HG03045 (cell line): ENCODE measurements around the gene TNF.
"Not testable (repeated sequence)": the region's sequence is repeated elsewhere in the genome, so short reads cannot be mapped to it uniquely, and the experiment has no call there.

ENCODE experiments used
- ATAC-seq: cut with Tn5 transposase; IDR thresholded peaks from one replicate; pipeline ENCODE4 v1.9.1; 2021; ENCODE audit warnings: mild to moderate bottlenecking, moderate library complexity; ENCODE audit not compliant: unreplicated experiment

TNF gene

GRCh38 chr6:31543639-31544038, 31.7 kb upstream of the TNF start:
- ATAC-seq, result no peak

- ATAC-seq, result no peak
These were observed 30.7 kb upstream of the TNF start for GRCh38 chr6:31544676-31545075.

- ATAC-seq, result no peak
These were observed 30.1 kb upstream of the TNF start for GRCh38 chr6:31545291-31545690.

GRCh38 chr6:31546339-31546957, 28.9 kb upstream of the TNF start, which contains the start of gene ATP6V1G2:
Gene ATP6V1G2 (minus strand): TSS chr6:31546608. CDS start chr6:31546559, 49 bp downstream.
- peak; percentile 39 for ATAC-seq

GRCh38 chr6:31546958-31547726, 28.2 kb upstream of the TNF start, which contains the start of gene NFKBIL1:
Gene NFKBIL1 (plus strand): TSS chr6:31547608. CDS start chr6:31547695, 87 bp downstream.
- peak; percentile 74 for ATAC-seq

GRCh38 chr6:31547727-31548543, 27.4 kb upstream of the TNF start:
- ATAC-seq, result no peak

- ATAC-seq, result no peak
These were observed 26.9 kb upstream of the TNF start for GRCh38 chr6:31548544-31548873.

- ATAC-seq, result not testable (repeated sequence)
These were observed 24.0 kb upstream of the TNF start for GRCh38 chr6:31551371-31551770.

GRCh38 chr6:31556307-31556706, 19.1 kb upstream of the TNF start:
- ATAC-seq, result no peak

GRCh38 chr6:31557443-31558317, 17.7 kb upstream of the TNF start:
- ATAC-seq, result no peak

GRCh38 chr6:31558318-31558625, 17.1 kb upstream of the TNF start:
- ATAC-seq, result no peak

- ATAC-seq, result no peak
These were observed 16.5 kb upstream of the TNF start for GRCh38 chr6:31558631-31559500.

GRCh38 chr6:31559606-31559957, 15.8 kb upstream of the TNF start:
- ATAC-seq, result no peak

GRCh38 chr6:31559958-31560696, 15.2 kb upstream of the TNF start:
- peak; percentile 61 for ATAC-seq

GRCh38 chr6:31560697-31561058, 14.7 kb upstream of the TNF start:
- no peak for ATAC-seq

GRCh38 chr6:31567531-31568370, 7.6 kb upstream of the TNF start:
- ATAC-seq, result no peak

- peak; percentile 56 for ATAC-seq
These were observed 6.8 kb upstream of the TNF start for GRCh38 chr6:31568537-31568961.

GRCh38 chr6:31569861-31570536, 5.4 kb upstream of the TNF start:
- no peak for ATAC-seq
